ENCODE data around the gene ZNF785. TPM values are rescaled to one million over a fixed set of nuclear protein-coding genes. Genes with fewer than 3 reads are reported as not detected.

ZNF785 gene
- total and polyA plus RNA-seq, 2 of the 13 experiments (the other 11 are each of a cell fraction or from before 2014, with no cell fraction given): 0.01 TPM; not detected in 1

DNA sequence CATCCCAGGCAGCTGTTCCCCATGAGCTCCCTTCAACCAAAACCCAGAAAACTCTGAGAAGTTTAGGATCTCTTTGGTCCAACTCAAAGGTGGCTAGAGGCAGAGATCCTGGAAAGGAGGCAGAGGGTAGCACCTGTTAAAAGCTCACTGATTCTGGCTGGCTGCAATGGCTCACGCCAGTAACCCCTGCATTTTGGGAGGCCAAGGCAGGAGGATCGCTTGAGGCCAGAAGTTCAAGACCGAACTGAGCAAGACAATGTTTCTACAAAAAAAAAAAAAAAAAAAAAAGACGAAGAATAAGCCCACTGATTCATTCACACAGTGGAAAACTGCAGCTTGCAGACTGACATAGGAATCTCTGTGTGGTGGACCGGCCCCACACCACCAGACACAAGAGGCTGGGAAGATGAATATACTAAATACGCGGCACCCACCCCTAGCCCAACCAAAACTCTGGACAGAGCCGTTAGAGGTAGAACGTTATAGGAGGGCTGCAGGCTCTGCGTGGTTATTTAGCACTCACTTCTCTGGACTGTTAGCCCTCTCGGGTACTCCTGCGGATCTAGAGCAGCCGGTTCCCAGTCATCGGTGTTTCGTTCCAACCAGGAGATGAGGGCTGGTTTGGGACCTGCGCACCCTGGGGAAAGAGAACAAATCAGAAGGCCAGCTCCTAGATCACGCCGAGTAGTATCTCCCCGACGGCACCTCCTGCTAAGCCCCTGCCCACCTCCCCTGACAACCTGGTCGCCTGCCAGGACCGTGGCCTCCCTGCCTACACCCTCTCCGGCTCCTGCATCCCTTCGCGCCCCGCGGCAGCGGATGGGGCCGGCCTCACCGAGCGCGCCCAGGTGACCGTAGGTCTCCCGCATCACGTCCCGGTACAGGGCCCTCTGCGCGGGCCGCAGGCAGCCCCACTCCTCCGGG is 23.8 kb upstream of the ZNF785 start (continued):
- TF ChIP-seq ZNF749 (CRISPR knock-in tag; IDR thresholded peaks at IDR 0.05; ENCODE audit: borderline replicate concordance): 0 out of 2 replicates have a peak, but pooled peaks have one; percentile 6
- TF ChIP-seq ZNF644 (CRISPR knock-in tag; IDR thresholded peaks at IDR 0.05; ENCODE audit: low read depth): no peak
- TF ChIP-seq NR3C1 (CRISPR knock-in tag; IDR thresholded peaks at IDR 0.05): no peak
- no peak for TF ChIP-seq STAT5B (CRISPR knock-in tag; IDR thresholded peaks at IDR 0.05)
- TF ChIP-seq FOXA1 (IDR thresholded peaks at IDR 0.05): no peak
- no peak for TF ChIP-seq FOXA1 (CRISPR knock-in tag; IDR thresholded peaks at IDR 0.05)
- no peak for TF ChIP-seq ZNF530 (CRISPR knock-in tag; IDR thresholded peaks at IDR 0.05; ENCODE audit: low read depth)
- no peak for TF ChIP-seq HMG20A (CRISPR knock-in tag; IDR thresholded peaks at IDR 0.05; ENCODE audit: borderline replicate concordance)
- TF ChIP-seq, protein P1, sequence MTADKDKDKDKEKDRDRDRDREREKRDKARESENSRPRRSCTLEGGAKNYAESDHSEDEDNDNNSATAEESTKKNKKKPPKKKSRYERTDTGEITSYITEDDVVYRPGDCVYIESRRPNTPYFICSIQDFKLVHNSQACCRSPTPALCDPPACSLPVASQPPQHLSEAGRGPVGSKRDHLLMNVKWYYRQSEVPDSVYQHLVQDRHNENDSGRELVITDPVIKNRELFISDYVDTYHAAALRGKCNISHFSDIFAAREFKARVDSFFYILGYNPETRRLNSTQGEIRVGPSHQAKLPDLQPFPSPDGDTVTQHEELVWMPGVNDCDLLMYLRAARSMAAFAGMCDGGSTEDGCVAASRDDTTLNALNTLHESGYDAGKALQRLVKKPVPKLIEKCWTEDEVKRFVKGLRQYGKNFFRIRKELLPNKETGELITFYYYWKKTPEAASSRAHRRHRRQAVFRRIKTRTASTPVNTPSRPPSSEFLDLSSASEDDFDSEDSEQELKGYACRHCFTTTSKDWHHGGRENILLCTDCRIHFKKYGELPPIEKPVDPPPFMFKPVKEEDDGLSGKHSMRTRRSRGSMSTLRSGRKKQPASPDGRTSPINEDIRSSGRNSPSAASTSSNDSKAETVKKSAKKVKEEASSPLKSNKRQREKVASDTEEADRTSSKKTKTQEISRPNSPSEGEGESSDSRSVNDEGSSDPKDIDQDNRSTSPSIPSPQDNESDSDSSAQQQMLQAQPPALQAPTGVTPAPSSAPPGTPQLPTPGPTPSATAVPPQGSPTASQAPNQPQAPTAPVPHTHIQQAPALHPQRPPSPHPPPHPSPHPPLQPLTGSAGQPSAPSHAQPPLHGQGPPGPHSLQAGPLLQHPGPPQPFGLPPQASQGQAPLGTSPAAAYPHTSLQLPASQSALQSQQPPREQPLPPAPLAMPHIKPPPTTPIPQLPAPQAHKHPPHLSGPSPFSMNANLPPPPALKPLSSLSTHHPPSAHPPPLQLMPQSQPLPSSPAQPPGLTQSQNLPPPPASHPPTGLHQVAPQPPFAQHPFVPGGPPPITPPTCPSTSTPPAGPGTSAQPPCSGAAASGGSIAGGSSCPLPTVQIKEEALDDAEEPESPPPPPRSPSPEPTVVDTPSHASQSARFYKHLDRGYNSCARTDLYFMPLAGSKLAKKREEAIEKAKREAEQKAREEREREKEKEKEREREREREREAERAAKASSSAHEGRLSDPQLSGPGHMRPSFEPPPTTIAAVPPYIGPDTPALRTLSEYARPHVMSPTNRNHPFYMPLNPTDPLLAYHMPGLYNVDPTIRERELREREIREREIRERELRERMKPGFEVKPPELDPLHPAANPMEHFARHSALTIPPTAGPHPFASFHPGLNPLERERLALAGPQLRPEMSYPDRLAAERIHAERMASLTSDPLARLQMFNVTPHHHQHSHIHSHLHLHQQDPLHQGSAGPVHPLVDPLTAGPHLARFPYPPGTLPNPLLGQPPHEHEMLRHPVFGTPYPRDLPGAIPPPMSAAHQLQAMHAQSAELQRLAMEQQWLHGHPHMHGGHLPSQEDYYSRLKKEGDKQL (CRISPR knock-in tag; IDR thresholded peaks at IDR 0.05; ENCODE audit: low read depth): no peak
- TF ChIP-seq, protein P2, sequence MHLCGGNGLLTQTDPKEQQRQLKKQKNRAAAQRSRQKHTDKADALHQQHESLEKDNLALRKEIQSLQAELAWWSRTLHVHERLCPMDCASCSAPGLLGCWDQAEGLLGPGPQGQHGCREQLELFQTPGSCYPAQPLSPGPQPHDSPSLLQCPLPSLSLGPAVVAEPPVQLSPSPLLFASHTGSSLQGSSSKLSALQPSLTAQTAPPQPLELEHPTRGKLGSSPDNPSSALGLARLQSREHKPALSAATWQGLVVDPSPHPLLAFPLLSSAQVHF (CRISPR knock-in tag; IDR thresholded peaks at IDR 0.05): no peak; the same call in 1 of the 2 replicates
- TF ChIP-seq SNRNP70 (IDR thresholded peaks at IDR 0.05; ENCODE audit: low read depth, low read length): no peak
- no peak for TF ChIP-seq ZNF629 (CRISPR knock-in tag; conservative IDR thresholded peaks at IDR 0.05)
- no peak for TF ChIP-seq ETV5 (CRISPR knock-in tag; IDR thresholded peaks at IDR 0.05; ENCODE audit: borderline replicate concordance)
- TF ChIP-seq, protein P3, sequence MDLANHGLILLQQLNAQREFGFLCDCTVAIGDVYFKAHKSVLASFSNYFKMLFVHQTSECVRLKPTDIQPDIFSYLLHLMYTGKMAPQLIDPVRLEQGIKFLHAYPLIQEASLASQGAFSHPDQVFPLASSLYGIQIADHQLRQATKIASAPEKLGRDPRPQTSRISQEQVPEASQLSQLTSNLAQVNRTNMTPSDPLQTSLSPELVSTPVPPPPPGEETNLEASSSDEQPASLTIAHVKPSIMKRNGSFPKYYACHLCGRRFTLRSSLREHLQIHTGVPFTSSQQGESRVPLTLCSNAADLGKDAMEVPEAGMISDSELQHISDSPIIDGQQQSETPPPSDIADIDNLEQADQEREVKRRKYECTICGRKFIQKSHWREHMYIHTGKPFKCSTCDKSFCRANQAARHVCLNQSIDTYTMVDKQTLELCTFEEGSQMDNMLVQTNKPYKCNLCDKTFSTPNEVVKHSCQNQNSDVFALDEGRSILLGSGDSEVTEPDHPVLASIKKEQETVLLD (CRISPR knock-in tag; IDR thresholded peaks at IDR 0.05; ENCODE audit: low read depth): no peak
- no peak for TF ChIP-seq ZNF205 (CRISPR knock-in tag; IDR thresholded peaks at IDR 0.05)
- no peak for TF ChIP-seq ZSCAN25 (CRISPR knock-in tag; IDR thresholded peaks at IDR 0.05)
- no peak for TF ChIP-seq PLRG1 (conservative IDR thresholded peaks at IDR 0.05)
